ENCODE results near the gene PEX10. TPM values are rescaled to one million over a fixed set of nuclear protein-coding genes. Genes with fewer than 3 reads are reported as not detected.

Gene PEX10
- total RNA-seq, 2 donors from 2014 or later = 4.7 to 17.0 TPM

GRCh38 chr1:2403273-2403672, 9.1 kb downstream of the PEX10 start:
- DNase-seq (ENCODE audit: low spot score in 2 of 2) (no peak), ATAC-seq (no peak)
- H3K36me3 Mint-ChIP-seq = peaks cover 13 to 20% of the 10 kb centered on the region in 2 donors

DNA sequence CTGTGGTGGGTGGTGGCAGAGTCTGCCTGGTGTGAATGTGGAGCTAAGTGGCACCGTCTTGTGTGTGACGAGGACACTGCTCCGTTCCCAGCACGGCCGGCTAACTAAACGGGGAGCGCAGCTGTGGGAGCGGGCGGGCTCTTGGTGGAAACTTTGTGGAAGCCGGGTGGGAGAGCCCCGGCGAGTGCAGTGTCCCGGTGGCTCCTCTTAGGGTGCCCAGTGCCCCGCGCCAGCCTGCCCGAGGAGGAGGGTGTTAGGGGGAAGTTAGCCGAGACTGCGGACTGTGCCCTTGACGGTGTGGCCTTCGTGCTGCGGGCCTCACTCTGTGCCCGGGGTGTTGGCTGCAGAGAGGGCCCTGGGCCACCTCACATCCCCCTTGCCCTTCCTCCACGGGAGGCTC, 9.9 kb downstream of the PEX10 start:
- ATAC-seq (no peak), DNase-seq (ENCODE audit: low spot score in 2 of 2) (no peak)
- no peaks in the 10 kb centered on the region for H3K9me3 Mint-ChIP-seq
- peak overlapping the region; percentile 48 to 78 for H3K27ac Mint-ChIP-seq
- peaks cover 13 to 20% of the 10 kb centered on the region in 2 donors for H3K36me3 Mint-ChIP-seq

More at GRCh38 chr1:2403273-2403672, 9.1 kb downstream of the PEX10 start:
- no peak overlapping the region for H3K27ac Mint-ChIP-seq
- H3K9me3 Mint-ChIP-seq = no peaks in the 10 kb centered on the region

GRCh38 chr1:2400950-2401649, 11.3 kb downstream of the PEX10 start:
- no peak for DNase-seq (ENCODE audit: low spot score in 2 of 2)
- H3K27ac Mint-ChIP-seq = peak overlapping the region in 1 of 2 donors; percentile 68
- peak in 1 of 2 donors; percentile 25 for ATAC-seq

DNA sequence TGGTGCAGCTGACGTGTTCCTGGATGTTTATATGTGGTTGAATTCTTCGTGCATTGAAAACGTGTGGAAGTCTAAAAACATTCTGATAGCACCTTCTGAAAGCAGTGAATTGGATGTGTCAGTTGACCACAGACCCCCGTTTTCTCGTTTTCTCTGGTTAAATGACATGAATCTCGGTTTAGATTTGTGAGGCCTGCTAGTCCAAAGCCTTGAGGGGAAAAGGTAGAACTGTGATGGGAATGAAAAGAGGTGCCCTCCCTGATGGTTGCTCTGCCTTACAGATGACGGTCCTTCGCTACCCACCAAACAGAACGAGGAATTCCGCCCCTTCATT, 11.8 kb downstream of the PEX10 start:
- Mint-ChIP-seq H3K27ac (peak overlapping the region in 1 of 2 donors; percentile 68), H3K9me3 (no peaks in the 10 kb centered on the region), H3K36me3 (peaks cover 13 to 23% of the 10 kb centered on the region in 2 donors)
- ATAC-seq (peak in 1 of 2 donors; percentile 24), DNase-seq (ENCODE audit: low spot score in 2 of 2) (no peak)

More at GRCh38 chr1:2400950-2401649, 11.3 kb downstream of the PEX10 start:
- Mint-ChIP-seq H3K9me3 (no peaks in the 10 kb centered on the region), H3K36me3 (peaks cover 13 to 23% of the 10 kb centered on the region in 2 donors)

- peaks cover 13 to 23% of the 10 kb centered on the region in 2 donors for H3K36me3 Mint-ChIP-seq
- no peak for ATAC-seq
- H3K9me3 Mint-ChIP-seq = no peaks in the 10 kb centered on the region
- H3K27ac Mint-ChIP-seq = peak overlapping the region in 1 of 2 donors; percentile 68
- no peak for DNase-seq (ENCODE audit: low spot score in 2 of 2)
Measured at GRCh38 chr1:2399890-2400575, 12.3 kb downstream of the PEX10 start.

- peak overlapping the region in 1 of 2 donors; percentile 65 for H3K27ac Mint-ChIP-seq
- no peak for DNase-seq (ENCODE audit: low spot score in 2 of 2)
- no peak for ATAC-seq
- peaks cover 17 to 23% of the 10 kb centered on the region in 2 donors for H3K36me3 Mint-ChIP-seq
- no peaks in the 10 kb centered on the region for H3K9me3 Mint-ChIP-seq
Measured at GRCh38 chr1:2398871-2399270, 13.5 kb downstream of the PEX10 start.

- no peak for DNase-seq (ENCODE audit: low spot score in 2 of 2)
- Mint-ChIP-seq H3K9me3 (no peaks in the 10 kb centered on the region), H3K27ac (peak overlapping the region in 1 of 2 donors; percentile 77), H3K36me3 (peaks cover 25 to 35% of the 10 kb centered on the region in 2 donors)
- no peak for ATAC-seq
Measured at GRCh38 chr1:2397007-2397679, 15.2 kb downstream of the PEX10 start.

DNA sequence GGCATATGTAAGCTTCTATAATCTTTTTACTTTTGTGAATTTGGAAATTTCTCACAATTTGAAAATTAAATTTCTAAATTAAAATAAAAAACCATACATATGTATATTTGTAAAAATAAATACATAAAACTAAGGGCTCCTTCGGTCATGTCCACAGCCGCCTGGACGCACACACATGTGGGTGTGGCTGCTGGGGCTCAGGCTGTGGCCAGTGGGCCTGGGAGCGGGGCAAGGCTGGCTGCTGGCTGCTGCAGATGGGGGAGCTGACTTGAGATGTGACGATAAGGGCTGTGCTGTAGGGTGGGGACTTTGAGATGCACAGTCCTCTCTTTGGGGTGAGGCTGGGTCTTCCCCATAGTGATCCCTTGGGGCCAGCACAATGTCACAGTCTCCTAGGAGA, 15.9 kb downstream of the PEX10 start:
- DNase-seq (ENCODE audit: low spot score in 2 of 2) (no peak), ATAC-seq (no peak)
- Mint-ChIP-seq H3K36me3 (peaks cover 25 to 29% of the 10 kb centered on the region in 2 donors), H3K9me3 (no peaks in the 10 kb centered on the region), H3K27ac (no peak overlapping the region)

GRCh38 chr1:2396059-2396458, 16.3 kb downstream of the PEX10 start:
- ATAC-seq (no peak), DNase-seq (ENCODE audit: low spot score in 2 of 2) (no peak)
- no peak overlapping the region for H3K27ac Mint-ChIP-seq
- H3K36me3 Mint-ChIP-seq = peaks cover 25 to 28% of the 10 kb centered on the region in 2 donors
- no peaks in the 10 kb centered on the region for H3K9me3 Mint-ChIP-seq

DNA sequence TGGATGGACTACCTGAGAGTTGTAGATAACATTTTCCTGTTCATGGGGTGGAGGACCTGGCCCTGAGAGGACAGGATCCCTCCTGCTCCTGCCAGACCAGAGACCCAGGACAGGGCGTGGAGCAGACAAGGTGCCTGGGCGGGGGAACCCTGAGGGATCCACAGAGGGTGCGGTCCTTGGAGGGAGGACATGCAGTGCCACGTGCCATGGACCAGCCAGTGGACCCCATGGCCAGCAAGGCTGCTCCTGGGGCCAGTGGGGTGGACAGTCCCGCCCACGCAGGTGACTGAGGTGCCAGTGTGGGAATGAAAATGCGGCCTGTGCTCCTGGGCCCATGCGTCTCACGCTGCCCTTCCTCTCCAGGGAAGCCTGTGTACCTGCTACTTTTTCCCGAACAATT, 17.1 kb downstream of the PEX10 start:
- H3K9me3 Mint-ChIP-seq = no peaks in the 10 kb centered on the region
- no peak for DNase-seq (ENCODE audit: low spot score in 2 of 2)
- peaks cover 20 to 23% of the 10 kb centered on the region in 2 donors for H3K36me3 Mint-ChIP-seq
- peak overlapping the region; percentile 58 to 86 for H3K27ac Mint-ChIP-seq
- ATAC-seq = no peak

- Mint-ChIP-seq H3K9me3 (no peaks in the 10 kb centered on the region), H3K27ac (peak overlapping the region; percentile 58 to 86), H3K36me3 (peaks cover 20 to 21% of the 10 kb centered on the region in 2 donors)
- DNase-seq (ENCODE audit: low spot score in 2 of 2) (no peak), ATAC-seq (no peak)
Measured at GRCh38 chr1:2394761-2395160, 17.6 kb downstream of the PEX10 start.

GRCh38 chr1:2394220-2394619, 18.1 kb downstream of the PEX10 start:
- peaks cover 14 to 17% of the 10 kb centered on the region in 2 donors for H3K36me3 Mint-ChIP-seq
- H3K27ac Mint-ChIP-seq = peak overlapping the region; percentile 58 to 86
- DNase-seq (ENCODE audit: low spot score in 2 of 2) (no peak), ATAC-seq (no peak)
- no peaks in the 10 kb centered on the region for H3K9me3 Mint-ChIP-seq

GRCh38 chr1:2393471-2393877, 18.9 kb downstream of the PEX10 start:
- Mint-ChIP-seq H3K36me3 (peaks cover 12 to 16% of the 10 kb centered on the region in 2 donors), H3K9me3 (no peaks in the 10 kb centered on the region), H3K27ac (peak overlapping the region; percentile 83 to 97)
- DNase-seq (ENCODE audit: low spot score in 2 of 2) = no peak
- ATAC-seq = no peak

- H3K9me3 Mint-ChIP-seq = no peaks in the 10 kb centered on the region
- DNase-seq (ENCODE audit: low spot score in 2 of 2) (no peak), ATAC-seq (no peak)
- H3K27ac Mint-ChIP-seq = peak overlapping the region; percentile 83 to 97
- H3K36me3 Mint-ChIP-seq = peaks cover 12 to 16% of the 10 kb centered on the region in 2 donors
Measured at GRCh38 chr1:2392686-2393085, 19.7 kb downstream of the PEX10 start.

GRCh38 chr1:2391931-2392509, 20.3 kb downstream of the PEX10 start:
- ATAC-seq (peak in 1 of 2 donors; percentile 12), DNase-seq (ENCODE audit: low spot score in 2 of 2) (no peak)
- Mint-ChIP-seq H3K27ac (peak overlapping the region; percentile 83 to 97), H3K36me3 (peaks cover 12 to 15% of the 10 kb centered on the region in 2 donors), H3K9me3 (no peaks in the 10 kb centered on the region)

DNA sequence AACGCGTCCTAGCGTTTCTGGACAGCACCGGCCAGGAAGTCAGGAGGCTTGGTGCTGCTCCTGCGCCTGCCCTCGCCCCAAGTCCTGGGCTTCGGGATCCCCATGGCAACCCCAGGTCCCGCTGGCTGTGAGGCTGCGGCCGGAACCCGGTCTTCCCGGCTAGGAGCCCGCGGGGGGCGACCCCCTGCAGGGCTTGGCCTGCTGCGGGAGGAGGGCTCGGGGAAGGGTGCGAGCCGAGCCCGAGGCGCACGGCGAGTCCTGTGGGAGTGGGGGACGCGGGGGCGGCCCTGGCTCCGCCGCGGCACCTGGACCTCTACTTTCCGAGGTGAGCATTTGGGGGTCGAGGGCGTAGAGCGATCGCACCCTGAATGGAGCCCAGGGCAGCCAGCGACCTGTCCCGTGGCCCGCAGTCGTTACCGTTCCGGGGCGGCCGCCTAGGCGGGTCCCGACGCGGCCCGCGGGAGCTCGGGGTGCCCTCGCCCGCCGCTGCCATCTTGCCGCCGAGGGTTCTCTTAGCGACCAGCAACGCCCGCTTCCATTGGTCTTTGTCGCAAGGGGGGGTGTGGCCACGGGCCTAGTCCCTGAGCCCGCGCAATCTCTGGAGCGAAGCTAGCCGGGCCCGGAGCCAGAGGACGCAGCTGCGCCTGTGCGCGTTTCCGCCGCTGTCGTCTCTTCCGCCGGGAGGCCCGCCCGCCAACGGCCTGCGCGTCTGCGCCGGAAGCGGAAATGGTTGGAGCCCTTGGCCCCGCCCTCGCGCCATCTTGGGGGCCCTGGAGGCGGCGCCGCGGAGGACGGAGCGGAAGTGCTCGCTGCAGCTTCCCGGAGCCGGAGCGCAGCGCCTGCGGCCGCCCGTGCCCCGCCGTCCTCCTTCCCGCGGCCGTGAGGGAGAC, 21.1 kb downstream of the PEX10 start, which contains the start of the genes MORN1 and RER1:
MORN1 (minus strand) TSS at position 514 of the 890 bp plus-strand sequence; CDS start at position 493, 21 bp downstream.
RER1 (plus strand) TSS at position 801 of the 890 bp plus-strand sequence. CDS start 3,950 bp downstream, outside the sequence.
- DNase-seq (ENCODE audit: low spot score in 2 of 2) (peak; percentile 98 to 99), ATAC-seq (peak; percentile 99)
- Mint-ChIP-seq H3K36me3 (peaks cover 12% of the 10 kb centered on the region in 2 donors), H3K27ac (peak within 1 kb of the TSS; percentile 83 to 97), H3K9me3 (no peaks in the 10 kb centered on the region)
